T-helper 2 cell treated with Interferon-gamma antibody and Interleukin-4, amounts not matched to agents 100 ng/mL and 5 ng/mL, for 36 hours (primary cell): ENCODE data around the gene TMEM225. TPM values are rescaled to one million over a fixed set of nuclear protein-coding genes. Genes with fewer than 3 reads are reported as not detected.

Experiments used
- total RNA-seq: library from RNA; stranded (reverse); gene quantifications from 2 replicates; pipeline ENCODE4 v1.2.3, GENCODE V29; 2022

Gene TMEM225
- total RNA-seq, 1 donor from 2014 or later: not detected

Other genes with a start within 250 kb of the TMEM225 start
- not detected in 2 replicates for gene SCN3B, start 231.0 kb downstream of the TMEM225 start, total RNA-seq
- gene ZNF202, start 144.0 kb downstream of the TMEM225 start, total RNA-seq: 17.7 and 18.9 TPM in 2 replicates
- gene OR6X1, start 131.2 kb downstream of the TMEM225 start, total RNA-seq: not detected in 2 replicates
- gene OR6M1, start 79.3 kb downstream of the TMEM225 start, total RNA-seq: not detected in 2 replicates
- gene OR8D4, start 16.5 kb upstream of the TMEM225 start, total RNA-seq: not detected in 2 replicates
- not detected in 2 replicates for gene OR4D5, start 53.9 kb upstream of the TMEM225 start, total RNA-seq
- gene OR6T1, start 58.2 kb upstream of the TMEM225 start, total RNA-seq: not detected in 2 replicates
- not detected in 2 replicates for gene OR10S1, start 92.1 kb upstream of the TMEM225 start, total RNA-seq
- not detected in 2 replicates for gene OR10G6, start 109.5 kb upstream of the TMEM225 start, total RNA-seq
- gene OR10G4, start 127.3 kb upstream of the TMEM225 start, total RNA-seq: not detected in 2 replicates
- gene OR10G9, start 137.3 kb upstream of the TMEM225 start, total RNA-seq: not detected in 2 replicates
- not detected in 2 replicates for gene OR10G8, start 141.1 kb upstream of the TMEM225 start, total RNA-seq
- not detected in 2 replicates for gene OR10G7, start 155.7 kb upstream of the TMEM225 start, total RNA-seq
- gene VWA5A, start 229.8 kb upstream of the TMEM225 start, total RNA-seq: 4.3 and 4.5 TPM in 2 replicates